Measurements from ENCODE around the gene TTLL1.

- TF ChIP-seq REST (IDR thresholded peaks at IDR 0.05; ENCODE audit: insufficient read depth in 1 of 2, low read depth in 2 of 2, low read length in 2 of 2) (no peak), POLR2AphosphoS5 (IDR thresholded peaks at IDR 0.05; ENCODE audit: low read depth, low read length) (no peak), TAF1 (IDR thresholded peaks at IDR 0.05; ENCODE audit: borderline replicate concordance, insufficient read depth, low read length) (no peak), SIN3A (IDR thresholded peaks at IDR 0.05; ENCODE audit: borderline replicate concordance, insufficient read depth, low read length) (no peak), FOXP2 (optimal IDR thresholded peaks at IDR 0.05; ENCODE audit: borderline replicate concordance, extremely low read depth, extremely low read length, insufficient read depth) (no peak)
Measured at GRCh38 chr22:43129426-43130425, 40.5 kb upstream of the TTLL1 start.

All from PFSK-1 (cell line).